Neuronal stem cell (in vitro differentiated cells): ENCODE results near the gene SLC2A14.
"Not testable (repeated sequence)": the region's sequence is repeated elsewhere in the genome, so short reads cannot be mapped to it uniquely, and the experiment has no call there.

Experiments
- DNase-seq: peaks from one replicate; pipeline ENCODE4 v3.0.0-alpha.2; 2013; ENCODE audit warnings: low spot score
- H2AFZ ChIP-seq: one replicate; pipeline ENCODE4 v1.6.1; 2013; ENCODE audit warnings: mild to moderate bottlenecking, low read length, inconsistent platforms
- H2AK5ac ChIP-seq: 2 replicates; pipeline ENCODE4 v1.6.1; 2013; ENCODE audit warnings: low read depth, mild to moderate bottlenecking, inconsistent platforms, low read length, moderate library complexity, mixed read lengths
- H2BK120ac ChIP-seq: 2 replicates; pipeline ENCODE4 v1.6.1; 2013; ENCODE audit warnings: low read depth, mild to moderate bottlenecking, inconsistent platforms, low read length, moderate library complexity, mixed read lengths
- H2BK12ac ChIP-seq: one replicate; pipeline ENCODE4 v1.6.1; 2013; ENCODE audit warnings: low read length, inconsistent platforms
- H2BK15ac ChIP-seq: 2 replicates; pipeline ENCODE4 v1.6.1; 2013; ENCODE audit warnings: mild to moderate bottlenecking, low read length, inconsistent platforms, mixed read lengths
- H2BK5ac ChIP-seq: one replicate; pipeline ENCODE4 v1.6.1; 2013; ENCODE audit warnings: inconsistent platforms, mild to moderate bottlenecking, low read length, moderate library complexity
- H3K14ac ChIP-seq: one replicate; pipeline ENCODE4 v1.6.1; 2013; ENCODE audit warnings: low read length, inconsistent platforms
- H3K18ac ChIP-seq: 2 replicates; pipeline ENCODE4 v1.6.1; 2013; ENCODE audit warnings: low read length, inconsistent platforms
- H3K23ac ChIP-seq: 2 replicates; pipeline ENCODE4 v1.6.1; 2013; ENCODE audit warnings: low read depth, mild to moderate bottlenecking, mixed read lengths, low read length, inconsistent platforms; ENCODE audit not compliant: poor library complexity
- H3K27ac ChIP-seq: replicated peaks from 3 replicates; pipeline ENCODE4 v1.5.1; 2013; ENCODE audit warnings: low read length, inconsistent platforms
- H3K27me3 ChIP-seq, 3 experiments: 2 replicates each; pipeline ENCODE4 v1.6.1; 2013; ENCODE audit warnings: low read length in 3 of 3, mild to moderate bottlenecking in 2 of 3, inconsistent platforms in 1 of 3, low read depth in 1 of 3, mixed read lengths in 1 of 3, moderate library complexity in 1 of 3; ENCODE audit not compliant: control insufficient read depth in 3 of 3, insufficient read depth in 3 of 3
- H3K36me3 ChIP-seq, 2 donors: replicated peaks in 1 of 2; 2 replicates each; pipeline ENCODE4 v1.6.1; 2013; ENCODE audit warnings: low read length in 2 of 2; ENCODE audit not compliant: control insufficient read depth in 2 of 2, insufficient read depth in 2 of 2
- H3K4ac ChIP-seq: 2 replicates; pipeline ENCODE4 v1.6.1; 2013; ENCODE audit warnings: inconsistent platforms, mild to moderate bottlenecking, low read length, moderate library complexity
- H3K4me1 ChIP-seq, 2 donors: 1 replicate in 1 of 2; 2 replicates in 1 of 2; pipeline ENCODE4 v1.6.1; 2013; ENCODE audit warnings: low read length in 2 of 2, low read depth in 1 of 2; ENCODE audit not compliant: control insufficient read depth in 2 of 2, insufficient read depth in 1 of 2
- H3K4me2 ChIP-seq: one replicate; pipeline ENCODE4 v1.6.1; 2013; ENCODE audit warnings: mild to moderate bottlenecking, low read length, inconsistent platforms; ENCODE audit not compliant: insufficient read depth, poor library complexity, severe bottlenecking
- H3K4me3 ChIP-seq, 2 donors: 2 replicates each; pipeline ENCODE4 v1.5.1; 2013; ENCODE audit warnings: low read length in 2 of 2, mild to moderate bottlenecking in 2 of 2, inconsistent platforms in 1 of 2, moderate library complexity in 1 of 2
- H3K79me1 ChIP-seq: one replicate; pipeline ENCODE4 v1.6.1; 2013; ENCODE audit warnings: low read depth, mild to moderate bottlenecking, inconsistent platforms, low read length, moderate library complexity
- H3K9ac ChIP-seq: one replicate; pipeline ENCODE4 v1.6.1; 2013; ENCODE audit warnings: mild to moderate bottlenecking, low read depth, low read length, inconsistent platforms; ENCODE audit not compliant: poor library complexity
- H3K9me3 ChIP-seq, 2 donors: replicated peaks in 1 of 2; 2 replicates each; pipeline versions ENCODE3 to v1.6.1; 2013; ENCODE audit warnings: low read length in 2 of 2, mild to moderate bottlenecking in 2 of 2, inconsistent platforms in 1 of 2, low read depth in 1 of 2, mixed read lengths in 1 of 2, moderate library complexity in 1 of 2; ENCODE audit not compliant: control insufficient read depth in 2 of 2, insufficient read depth in 1 of 2
- H4K8ac ChIP-seq: one replicate; pipeline ENCODE4 v1.6.1; 2013; ENCODE audit warnings: low read depth, mild to moderate bottlenecking, inconsistent platforms, low read length, moderate library complexity
- H4K91ac ChIP-seq: one replicate; pipeline ENCODE4 v1.6.1; 2013; ENCODE audit warnings: low read length, low read depth, mild to moderate bottlenecking, inconsistent platforms; ENCODE audit not compliant: poor library complexity
- WGBS, 2 donors: extraction: QIAGEN DNeasy Blood & Tissue Kit; methylation state at CpG; one replicate each; pipeline ENCODE4 v1.1.7; 2013; ENCODE audit warnings: missing lambda C conversion rate in 2 of 2, mixed read lengths in 1 of 2; ENCODE audit not compliant: insufficient read length in 2 of 2, insufficient replicate concordance in 1 of 2; ENCODE audit errors: extremely low coverage in 2 of 2; 5-methylcytosine and 5-hydroxymethylcytosine counted together

The SLC2A14 gene

DNA sequence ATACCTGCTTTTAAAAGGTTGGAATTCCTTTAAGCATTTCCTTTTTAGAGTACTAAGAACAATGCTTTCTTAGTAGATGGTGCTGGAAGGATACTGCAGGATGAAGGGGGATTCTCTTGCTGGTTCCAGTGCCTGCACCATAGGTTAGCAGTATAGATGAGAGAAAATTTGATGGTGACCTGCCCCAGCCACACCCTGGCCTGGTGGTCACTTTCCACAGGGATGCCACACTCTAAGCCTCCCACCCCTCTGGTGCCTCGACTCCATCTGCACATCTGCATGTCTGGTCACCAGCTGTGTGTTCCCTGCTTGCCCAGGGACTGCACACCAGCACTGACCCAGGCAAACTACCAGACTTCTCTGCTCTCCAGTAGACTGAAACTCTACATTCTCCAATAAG lies 44.2 kb upstream of the SLC2A14 start:
- Histone ChIP-seq H2BK12ac (no peak overlapping the region), H3K4me2 (no peak overlapping the region), H3K4me3 (peak overlapping the region in 1 of 2 donors; percentile 17), H3K9me3 (peaks cover 0 to under 1% of the 10 kb centered on the region in 2 donors), H3K27me3 (no peaks in the 10 kb centered on the region), H3K14ac (peak overlapping the region; percentile 82), H3K23ac (peak overlapping the region; percentile 96), H2BK5ac (no peak overlapping the region), H2BK15ac (no peak overlapping the region), H3K9ac (no peak overlapping the region), H2AFZ (no peak overlapping the region), H2AK5ac (no peak overlapping the region), H4K8ac (no peak overlapping the region), H3K4ac (no peak overlapping the region), H4K91ac (no peak overlapping the region), H3K79me1 (no peaks in the 10 kb centered on the region), H3K4me1 (peaks cover 0 to 2% of the 10 kb centered on the region in 2 donors), H3K36me3 (peaks cover 10 to 45% of the 10 kb centered on the region in 2 donors), H3K18ac (peak overlapping the region; percentile 70), H3K27ac (peak overlapping the region; percentile 16), H2BK120ac (no peak overlapping the region)
- DNase-seq = no peak
- no CpG with 5 or more reads among the region's 1 CpG for WGBS, 2 donors

DNA sequence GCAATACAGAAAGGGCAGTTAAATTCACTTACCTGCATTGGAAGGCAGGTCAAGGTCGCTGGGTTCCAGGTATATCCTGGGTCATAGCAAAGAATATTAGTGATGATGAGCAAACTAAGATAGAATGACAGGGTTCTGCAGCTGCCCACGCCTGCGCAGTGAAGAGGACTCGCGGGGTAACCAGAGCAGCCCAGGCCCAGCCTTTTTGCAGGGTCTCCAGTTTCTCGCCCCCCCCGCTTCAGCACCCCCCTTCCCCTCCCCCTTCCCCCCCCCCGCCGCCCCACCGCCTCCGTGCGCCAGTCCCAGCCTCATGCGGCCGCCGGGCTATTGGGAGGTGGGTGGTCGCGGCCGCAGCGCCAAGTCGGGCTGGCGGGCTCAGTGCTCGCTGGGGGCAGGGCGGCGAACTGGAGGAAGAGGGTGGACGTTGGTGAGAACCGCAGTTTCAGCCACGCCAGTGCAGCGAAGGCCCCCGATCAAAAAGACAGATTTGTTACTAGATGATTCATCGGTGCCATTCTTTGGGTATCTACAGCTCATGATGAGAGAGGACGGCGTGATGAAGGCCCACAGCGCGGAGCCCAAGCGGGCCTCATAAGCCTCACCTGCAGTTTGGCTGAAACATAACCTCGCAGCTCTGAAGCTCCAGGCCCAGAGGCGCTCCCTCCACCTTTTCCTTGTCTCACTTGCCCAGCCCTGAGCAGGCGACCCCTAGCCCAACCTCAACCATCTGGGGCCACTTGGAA lies 43.1 kb upstream of the SLC2A14 start:
- no CpG with 5 or more reads among the region's 38 CpGs for WGBS, 2 donors
- peaks cover 0 to 2% of the 10 kb centered on the region in 2 donors for H3K4me1 ChIP-seq
- H3K36me3 ChIP-seq = peaks cover 4 to 34% of the 10 kb centered on the region in 2 donors

DNA sequence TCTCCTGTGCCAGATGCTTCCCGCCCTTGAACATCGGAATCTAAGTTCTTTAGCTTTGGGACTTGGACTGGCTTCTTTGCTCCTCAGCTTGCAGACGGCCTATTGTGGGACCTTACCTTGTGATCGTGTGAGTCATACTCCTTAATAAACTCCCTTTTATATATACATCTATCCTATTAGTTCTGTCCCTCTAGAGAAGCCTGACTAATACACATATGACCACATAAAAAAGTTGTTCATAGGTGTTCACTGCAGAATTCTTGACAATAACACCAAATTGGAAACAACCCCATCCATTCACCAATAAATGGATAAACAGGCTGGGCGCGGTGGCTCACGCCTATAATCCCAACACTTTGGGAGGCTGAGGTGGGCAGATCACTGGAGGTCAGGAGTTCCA lies 37.4 kb upstream of the SLC2A14 start:
- H2AK5ac ChIP-seq, H3K4me3 ChIP-seq: not testable (repeated sequence)
- WGBS, 2 donors = no CpG with 5 or more reads among the region's 7 CpGs

More for the DNA sequence above, 43.1 kb upstream of the SLC2A14 start:
- Histone ChIP-seq H4K8ac (no peak overlapping the region), H2AK5ac (no peak overlapping the region), H3K4ac (no peak overlapping the region), H3K14ac (no peak overlapping the region), H2AFZ (no peak overlapping the region), H2BK15ac (peak overlapping the region; percentile 37), H2BK12ac (no peak overlapping the region), H3K4me2 (no peak overlapping the region), H2BK120ac (no peak overlapping the region), H3K9me3 (no peaks in the 10 kb centered on the region), H3K23ac (peak overlapping the region; percentile 25), H3K4me3 (no peak overlapping the region), H3K18ac (no peak overlapping the region), H3K27me3 (no peaks in the 10 kb centered on the region), H4K91ac (no peak overlapping the region), H3K79me1 (no peaks in the 10 kb centered on the region), H3K27ac (no peak overlapping the region), H2BK5ac (no peak overlapping the region), H3K9ac (no peak overlapping the region)
- DNase-seq = no peak

DNA sequence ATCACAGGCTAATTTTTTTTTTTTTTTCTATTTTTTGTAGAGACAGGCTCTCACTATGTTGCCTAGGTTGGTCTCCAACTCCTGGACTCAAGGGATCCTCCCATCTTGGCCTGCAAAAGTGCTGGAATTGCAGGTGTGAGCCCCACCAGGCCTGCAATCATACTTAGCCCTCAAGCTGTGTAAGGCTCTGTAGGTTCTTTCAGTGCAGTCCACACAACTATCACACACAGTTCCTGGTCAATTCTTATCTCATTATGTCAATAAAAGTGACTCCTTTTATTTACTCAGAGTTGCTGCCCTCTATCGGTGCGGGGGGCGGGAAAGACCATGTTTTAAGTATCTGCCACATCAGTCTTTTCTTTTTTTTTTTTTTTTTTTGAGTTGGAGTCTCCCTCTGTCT lies 34.3 kb upstream of the SLC2A14 start:
- Histone ChIP-seq H4K8ac (no peak overlapping the region), H2BK15ac (no peak overlapping the region), H3K4me2 (no peak overlapping the region), H3K4me1 (peaks cover 0 to 6% of the 10 kb centered on the region in 2 donors), H3K14ac (no peak overlapping the region), H3K23ac (no peak overlapping the region), H3K27ac (no peak overlapping the region), H3K27me3 (no peaks in the 10 kb centered on the region), H3K9me3 (no peaks in the 10 kb centered on the region), H2AFZ (no peak overlapping the region), H3K36me3 (no peaks in the 10 kb centered on the region), H3K79me1 (no peaks in the 10 kb centered on the region), H2BK120ac (no peak overlapping the region), H3K4me3 (no peak overlapping the region), H3K9ac (no peak overlapping the region), H3K18ac (no peak overlapping the region), H2BK12ac (no peak overlapping the region), H2BK5ac (no peak overlapping the region), H4K91ac (no peak overlapping the region), H2AK5ac (no peak overlapping the region), H3K4ac (no peak overlapping the region)
- peak; percentile 6 for DNase-seq
- WGBS, 2 donors = no CpG with 5 or more reads among the region's 3 CpGs

More for the DNA sequence above, 37.4 kb upstream of the SLC2A14 start:
- not testable (repeated sequence) for H2BK120ac ChIP-seq, H3K27me3 ChIP-seq, H3K4me2 ChIP-seq, H3K9ac ChIP-seq, H3K14ac ChIP-seq, H3K79me1 ChIP-seq, H2AFZ ChIP-seq, H3K23ac ChIP-seq, H2BK15ac ChIP-seq, H3K4me1 ChIP-seq, H3K4ac ChIP-seq, H3K18ac ChIP-seq, DNase-seq, H2BK5ac ChIP-seq, H3K27ac ChIP-seq, H4K8ac ChIP-seq, H3K36me3 ChIP-seq, H3K9me3 ChIP-seq, H2BK12ac ChIP-seq, H4K91ac ChIP-seq
